Effector memory CD8-positive, alpha-beta T cell (primary cell): ENCODE measurements around the gene COX11.

Experiments
- ATAC-seq: fragments of 150-1000 bp; cut with Tn5 transposase; replicated peaks from 2 replicates; pipeline ENCODE4 v1.10.0; 2021; ENCODE audit warnings: mild to moderate bottlenecking, moderate library complexity
- DNase-seq, 3 experiments: peaks; one replicate each; pipeline ENCODE4 v3.0.0; 2021
- H3K27ac Mint-ChIP-seq, 2 donors: one replicate each; pipeline ENCODE4 v1.8.0; 2022; ENCODE audit warnings: mild to moderate bottlenecking in 2 of 2, mixed read lengths in 2 of 2, moderate library complexity in 2 of 2
- H3K27me3 Mint-ChIP-seq, 2 donors: one replicate each; pipeline ENCODE4 v1.8.0; 2022; ENCODE audit warnings: mixed read lengths in 2 of 2
- H3K36me3 Mint-ChIP-seq: one replicate; pipeline ENCODE4 v1.8.0; 2022; ENCODE audit warnings: mild to moderate bottlenecking, moderate library complexity, mixed read lengths; ENCODE audit not compliant: insufficient read depth
- H3K4me1 Mint-ChIP-seq, 2 donors: one replicate each; pipeline ENCODE4 v1.8.0; 2022; ENCODE audit warnings: low read depth in 2 of 2, mixed read lengths in 2 of 2
- H3K4me3 Mint-ChIP-seq, 2 donors: one replicate each; pipeline ENCODE4 v1.8.0; 2022; ENCODE audit warnings: mild to moderate bottlenecking in 2 of 2, mixed read lengths in 2 of 2, moderate library complexity in 2 of 2
- H3K9me3 Mint-ChIP-seq, 2 donors: one replicate each; pipeline ENCODE4 v1.8.0; 2022; ENCODE audit warnings: mixed read lengths in 2 of 2

The COX11 gene

GRCh38 chr17:54947396-54947795 is 21.1 kb downstream of the COX11 start:
- peaks cover 0 to 3% of the 10 kb centered on the region in 2 donors for H3K4me1 Mint-ChIP-seq
- DNase-seq = no peak
- peaks cover 3% of the 10 kb centered on the region for H3K36me3 Mint-ChIP-seq
- H3K4me3 Mint-ChIP-seq = no peak overlapping the region
- peaks cover 0 to 2% of the 10 kb centered on the region in 2 donors for H3K9me3 Mint-ChIP-seq
- H3K27ac Mint-ChIP-seq = no peak overlapping the region
- no peak for ATAC-seq
- peaks cover 16 to 33% of the 10 kb centered on the region in 2 donors for H3K27me3 Mint-ChIP-seq

GRCh38 chr17:54945671-54946070 is 22.8 kb downstream of the COX11 start:
- Mint-ChIP-seq H3K4me3 (no peak overlapping the region), H3K36me3 (peaks cover 3% of the 10 kb centered on the region), H3K9me3 (peaks cover 0 to 2% of the 10 kb centered on the region in 2 donors), H3K27ac (no peak overlapping the region), H3K27me3 (peaks cover 16 to 33% of the 10 kb centered on the region in 2 donors), H3K4me1 (peaks cover 0 to 3% of the 10 kb centered on the region in 2 donors)
- DNase-seq (no peak), ATAC-seq (no peak)

DNA sequence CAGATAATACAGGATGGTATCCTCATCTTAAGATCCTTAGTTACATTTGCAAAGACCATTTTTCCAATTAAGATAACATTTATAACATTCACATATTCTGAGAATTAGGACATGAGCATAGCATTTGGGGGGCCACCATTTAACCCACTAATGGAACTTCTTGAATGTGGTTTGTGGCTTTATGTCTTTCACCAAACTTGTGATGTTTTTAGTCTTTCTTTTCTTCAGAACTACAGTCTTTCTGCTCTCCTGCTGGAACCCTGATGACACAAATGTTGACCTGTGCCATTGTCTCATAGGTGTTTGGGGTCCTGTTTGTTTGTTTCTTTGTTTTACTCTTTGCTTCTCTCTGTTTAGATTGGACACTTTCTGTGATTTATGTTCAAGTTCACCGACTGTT is 23.2 kb downstream of the COX11 start:
- Mint-ChIP-seq H3K9me3 (peaks cover 0 to 2% of the 10 kb centered on the region in 2 donors), H3K27ac (no peak overlapping the region), H3K4me3 (no peak overlapping the region), H3K27me3 (peaks cover 16 to 33% of the 10 kb centered on the region in 2 donors), H3K36me3 (peaks cover 3% of the 10 kb centered on the region), H3K4me1 (peaks cover 0 to 3% of the 10 kb centered on the region in 2 donors)
- DNase-seq (no peak), ATAC-seq (no peak)

- peaks cover 0 to 3% of the 10 kb centered on the region in 2 donors for H3K4me1 Mint-ChIP-seq
- H3K9me3 Mint-ChIP-seq = peaks cover 0 to 2% of the 10 kb centered on the region in 2 donors
- H3K4me3 Mint-ChIP-seq = no peak overlapping the region
These were observed 23.7 kb downstream of the COX11 start for GRCh38 chr17:54944796-54945195.

DNA sequence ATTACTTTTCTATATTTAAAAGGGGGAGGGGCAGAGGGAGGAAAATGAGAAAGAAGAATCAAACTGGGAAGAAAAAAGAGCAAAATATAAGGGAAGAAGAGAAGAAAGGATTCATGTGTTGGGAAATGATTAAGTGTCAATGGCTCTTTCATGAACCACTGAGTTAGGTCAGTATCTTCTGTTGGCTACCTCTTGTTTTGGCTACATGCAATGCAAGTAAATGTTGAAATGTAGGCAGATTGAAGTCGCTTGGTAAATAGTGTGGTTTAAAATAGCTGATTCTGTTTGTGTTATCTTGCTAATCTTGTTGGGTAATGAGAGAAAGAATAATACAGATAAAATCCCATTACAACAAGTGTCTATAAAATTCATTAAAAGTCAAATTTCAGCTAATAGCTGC is 27.2 kb downstream of the COX11 start:
- Mint-ChIP-seq H3K27ac (no peak overlapping the region), H3K36me3 (no peaks in the 10 kb centered on the region), H3K9me3 (no peaks in the 10 kb centered on the region), H3K4me3 (no peak overlapping the region), H3K27me3 (peaks cover 0 to 13% of the 10 kb centered on the region in 2 donors), H3K4me1 (no peaks in the 10 kb centered on the region)
- no peak for ATAC-seq
- DNase-seq = no peak

More at GRCh38 chr17:54944796-54945195, 23.7 kb downstream of the COX11 start:
- DNase-seq = no peak
- peaks cover 16 to 33% of the 10 kb centered on the region in 2 donors for H3K27me3 Mint-ChIP-seq
- H3K27ac Mint-ChIP-seq = no peak overlapping the region
- peaks cover 3% of the 10 kb centered on the region for H3K36me3 Mint-ChIP-seq
- ATAC-seq = no peak

GRCh38 chr17:54937426-54937825 is 31.0 kb downstream of the COX11 start:
- H3K4me3 Mint-ChIP-seq = no peak overlapping the region
- ATAC-seq (no peak), DNase-seq (no peak)
- H3K9me3 Mint-ChIP-seq = no peaks in the 10 kb centered on the region
- peaks cover 21% of the 10 kb centered on the region in 2 donors for H3K27me3 Mint-ChIP-seq
- no peaks in the 10 kb centered on the region for H3K36me3 Mint-ChIP-seq
- no peaks in the 10 kb centered on the region for H3K4me1 Mint-ChIP-seq
- H3K27ac Mint-ChIP-seq = no peak overlapping the region

DNA sequence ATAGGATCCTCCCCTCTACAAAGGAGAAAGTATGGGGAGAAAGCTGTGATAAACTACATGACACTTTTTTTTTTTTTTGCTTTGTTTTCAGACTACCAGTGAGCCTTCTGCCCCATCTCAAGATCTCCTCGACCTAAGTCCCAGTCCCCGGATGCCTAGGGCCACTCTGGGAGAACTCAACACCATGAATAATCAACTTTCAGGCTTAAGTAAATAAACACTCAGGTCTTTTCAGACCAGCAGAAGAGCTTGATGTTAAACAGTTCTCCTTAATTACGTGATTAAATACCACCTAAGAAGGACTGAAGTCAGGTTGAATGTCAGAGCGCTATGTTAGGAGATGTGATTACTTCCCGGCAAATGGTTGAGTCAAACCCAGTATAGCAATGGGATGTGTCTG is 31.4 kb downstream of the COX11 start:
- Mint-ChIP-seq H3K27ac (no peak overlapping the region), H3K36me3 (no peaks in the 10 kb centered on the region), H3K4me3 (no peak overlapping the region), H3K27me3 (peaks cover 21 to 25% of the 10 kb centered on the region in 2 donors), H3K9me3 (no peaks in the 10 kb centered on the region), H3K4me1 (no peaks in the 10 kb centered on the region)
- no peak for DNase-seq
- ATAC-seq = no peak

- no peaks in the 10 kb centered on the region for H3K9me3 Mint-ChIP-seq
- no peaks in the 10 kb centered on the region for H3K4me1 Mint-ChIP-seq
- no peaks in the 10 kb centered on the region for H3K36me3 Mint-ChIP-seq
- DNase-seq (no peak), ATAC-seq (no peak)
- peaks cover 21 to 31% of the 10 kb centered on the region in 2 donors for H3K27me3 Mint-ChIP-seq
- H3K27ac Mint-ChIP-seq = no peak overlapping the region
- no peak overlapping the region for H3K4me3 Mint-ChIP-seq
These were observed 33.0 kb downstream of the COX11 start for GRCh38 chr17:54935471-54935870.

DNA sequence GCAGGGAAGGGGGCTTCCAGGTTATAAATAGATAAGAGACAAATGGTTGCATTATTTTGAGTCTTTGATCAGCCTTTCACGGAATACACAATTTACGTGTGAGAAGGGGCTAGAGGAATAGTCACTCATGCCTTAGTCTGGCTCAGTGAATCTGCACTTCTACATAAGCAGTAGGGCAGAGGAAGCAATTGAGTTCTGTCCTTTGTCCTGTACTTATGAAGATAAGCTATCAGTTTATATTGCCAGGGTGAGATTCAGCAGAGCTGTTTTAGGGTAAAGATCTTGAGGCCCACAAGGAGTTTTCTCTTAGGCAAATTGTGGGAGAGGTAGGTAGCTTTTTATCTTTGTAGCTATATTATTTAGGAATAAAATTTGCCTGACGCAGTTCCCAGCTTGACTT is 34.5 kb downstream of the COX11 start:
- Mint-ChIP-seq H3K36me3 (no peaks in the 10 kb centered on the region), H3K4me1 (no peaks in the 10 kb centered on the region), H3K27ac (no peak overlapping the region), H3K9me3 (no peaks in the 10 kb centered on the region), H3K27me3 (peaks cover 21 to 31% of the 10 kb centered on the region in 2 donors), H3K4me3 (no peak overlapping the region)
- DNase-seq (no peak), ATAC-seq (no peak)

GRCh38 chr17:54932711-54933110 is 35.7 kb downstream of the COX11 start:
- no peaks in the 10 kb centered on the region for H3K4me1 Mint-ChIP-seq
- no peak overlapping the region for H3K4me3 Mint-ChIP-seq
- H3K27ac Mint-ChIP-seq = no peak overlapping the region
- ATAC-seq (no peak), DNase-seq (no peak)
- no peaks in the 10 kb centered on the region for H3K9me3 Mint-ChIP-seq
- H3K36me3 Mint-ChIP-seq = no peaks in the 10 kb centered on the region
- H3K27me3 Mint-ChIP-seq = peaks cover 28 to 43% of the 10 kb centered on the region in 2 donors

DNA sequence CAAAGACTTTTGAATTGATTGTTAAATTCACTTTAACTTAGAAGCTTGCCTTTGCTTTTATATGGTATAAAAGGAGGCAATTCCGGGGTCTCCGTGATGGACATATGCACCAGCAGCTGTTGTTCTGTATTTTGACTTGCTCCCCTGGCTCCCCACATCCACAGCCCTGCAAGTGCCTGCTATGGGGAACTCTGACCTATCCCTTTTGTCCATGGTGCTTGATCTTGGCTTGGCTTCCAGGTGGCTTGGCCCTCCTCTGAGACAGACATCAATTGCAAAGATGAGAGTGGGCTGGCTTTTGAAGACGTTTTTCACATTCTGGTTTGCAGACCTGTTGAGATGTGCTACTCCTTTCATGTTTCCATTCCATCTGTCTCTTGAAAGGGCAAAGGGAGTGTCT is 40.9 kb downstream of the COX11 start:
- Mint-ChIP-seq H3K27ac (no peak overlapping the region), H3K4me3 (no peak overlapping the region), H3K9me3 (no peaks in the 10 kb centered on the region), H3K4me1 (no peaks in the 10 kb centered on the region), H3K27me3 (peaks cover 22 to 54% of the 10 kb centered on the region in 2 donors), H3K36me3 (no peaks in the 10 kb centered on the region)
- no peak for DNase-seq
- ATAC-seq = no peak

- no peaks in the 10 kb centered on the region for H3K9me3 Mint-ChIP-seq
- no peak for DNase-seq
- no peak overlapping the region for H3K27ac Mint-ChIP-seq
- H3K4me1 Mint-ChIP-seq = no peaks in the 10 kb centered on the region
- H3K36me3 Mint-ChIP-seq = no peaks in the 10 kb centered on the region
- no peak for ATAC-seq
- H3K4me3 Mint-ChIP-seq = no peak overlapping the region
- H3K27me3 Mint-ChIP-seq = peaks cover 22 to 59% of the 10 kb centered on the region in 2 donors
These were observed 44.0 kb downstream of the COX11 start for GRCh38 chr17:54924405-54924804.

DNA sequence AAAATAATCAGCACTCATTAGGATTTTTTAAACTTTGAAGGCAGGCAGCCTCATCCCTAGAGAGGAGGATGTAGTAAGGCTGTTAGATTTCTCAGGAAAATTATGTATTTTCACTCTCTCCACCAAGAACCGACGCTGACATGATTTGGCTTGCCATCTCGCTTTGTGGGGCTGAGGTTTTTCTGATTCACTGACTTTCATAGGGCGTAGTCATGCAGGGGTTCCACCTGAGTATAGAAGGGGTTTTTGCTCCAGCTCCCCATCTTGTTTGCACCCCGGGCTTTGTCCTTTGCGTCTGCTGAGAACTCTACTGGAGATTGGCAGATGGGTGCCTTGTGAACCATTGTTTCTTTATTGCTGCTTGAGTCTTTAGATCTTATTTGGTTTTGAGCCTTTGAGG is 47.6 kb downstream of the COX11 start:
- Mint-ChIP-seq H3K27me3 (peaks cover 17 to 31% of the 10 kb centered on the region in 2 donors), H3K4me1 (no peaks in the 10 kb centered on the region), H3K27ac (no peak overlapping the region), H3K36me3 (no peaks in the 10 kb centered on the region), H3K9me3 (peaks cover 0 to 15% of the 10 kb centered on the region in 2 donors), H3K4me3 (no peak overlapping the region)
- no peak for ATAC-seq
- no peak for DNase-seq

- Mint-ChIP-seq H3K9me3 (peaks cover 0 to 15% of the 10 kb centered on the region in 2 donors), H3K36me3 (no peaks in the 10 kb centered on the region), H3K27ac (no peak overlapping the region), H3K4me3 (no peak overlapping the region), H3K27me3 (peaks cover 8 to 21% of the 10 kb centered on the region in 2 donors), H3K4me1 (no peaks in the 10 kb centered on the region)
- DNase-seq (no peak), ATAC-seq (no peak)
These were observed 49.0 kb downstream of the COX11 start for GRCh38 chr17:54919425-54919824.

GRCh38 chr17:54916721-54917120 is 51.7 kb downstream of the COX11 start:
- Mint-ChIP-seq H3K36me3 (no peaks in the 10 kb centered on the region), H3K27ac (no peak overlapping the region)
- no peak for ATAC-seq

More at GRCh38 chr17:54916721-54917120, 51.7 kb downstream of the COX11 start:
- no peak for DNase-seq
- no peak overlapping the region for H3K4me3 Mint-ChIP-seq
- H3K27me3 Mint-ChIP-seq = peaks cover 5 to 19% of the 10 kb centered on the region in 2 donors
- H3K9me3 Mint-ChIP-seq = peaks cover 0 to 15% of the 10 kb centered on the region in 2 donors
- H3K4me1 Mint-ChIP-seq = no peaks in the 10 kb centered on the region
